ENCODE results near the gene WFS1. TPM values are rescaled to one million over a fixed set of nuclear protein-coding genes. Genes with fewer than 3 reads are reported as not detected.

WFS1 gene
- total RNA-seq, 2 donors from 2014 or later = 77.9 to 131 TPM

- ATAC-seq (ENCODE audit: insufficient number of reproducible peaks, low FRiP score, low read depth) = no peak
- peak overlapping the region; percentile 21 to 61 for H3K27ac ChIP-seq
These were observed 7.6 kb downstream of the WFS1 start for GRCh38 chr4:6277139-6277802.

GRCh38 chr4:6277935-6278800, 8.5 kb downstream of the WFS1 start:
- peak overlapping the region; percentile 11 to 15 for H3K27ac ChIP-seq
- H3K36me3 ChIP-seq = no peaks in the 10 kb centered on the region
- peaks cover 47 to 90% of the 10 kb centered on the region in 2 donors for H3K4me1 ChIP-seq (ENCODE audit: control insufficient read depth in 1 of 2, low read depth in 2 of 2)
- no peaks in the 10 kb centered on the region for H3K9me3 ChIP-seq
- TF ChIP-seq CTCF (IDR thresholded peaks at IDR 0.05) = no peak
- H3K27me3 ChIP-seq (replicated peaks; ENCODE audit: insufficient read depth) = no peaks in the 10 kb centered on the region
- no peak overlapping the region for H3K4me3 ChIP-seq
- no peak for ATAC-seq (ENCODE audit: insufficient number of reproducible peaks, low FRiP score, low read depth)
- DNase-seq (ENCODE audit: low spot score) = no peak

More at GRCh38 chr4:6277139-6277802, 7.6 kb downstream of the WFS1 start:
- H3K36me3 ChIP-seq = no peaks in the 10 kb centered on the region
- no peak for DNase-seq (ENCODE audit: low spot score)
- peak overlapping the region; percentile 24 for H3K4me3 ChIP-seq
- no peaks in the 10 kb centered on the region for H3K9me3 ChIP-seq
- TF ChIP-seq CTCF (IDR thresholded peaks at IDR 0.05) = no peak
- no peaks in the 10 kb centered on the region for H3K27me3 ChIP-seq (replicated peaks; ENCODE audit: insufficient read depth)
- H3K4me1 ChIP-seq (ENCODE audit: control insufficient read depth in 1 of 2, low read depth in 2 of 2) = peaks cover 49 to 93% of the 10 kb centered on the region in 2 donors

- Histone ChIP-seq H3K4me1 (ENCODE audit: control insufficient read depth in 1 of 2, low read depth in 2 of 2) (peaks cover 41 to 84% of the 10 kb centered on the region in 2 donors), H3K27me3 (replicated peaks; ENCODE audit: insufficient read depth) (no peaks in the 10 kb centered on the region), H3K36me3 (no peaks in the 10 kb centered on the region), H3K4me3 (no peak overlapping the region), H3K27ac (peak overlapping the region; percentile 11 to 15), H3K9me3 (no peaks in the 10 kb centered on the region)
- ATAC-seq (ENCODE audit: insufficient number of reproducible peaks, low FRiP score, low read depth) (no peak), DNase-seq (ENCODE audit: low spot score) (no peak)
- TF ChIP-seq CTCF (IDR thresholded peaks at IDR 0.05) = no peak
These were observed 9.1 kb downstream of the WFS1 start for GRCh38 chr4:6278801-6279197.

- no peak for DNase-seq (ENCODE audit: low spot score)
- Histone ChIP-seq H3K36me3 (peaks cover 1% of the 10 kb centered on the region), H3K27ac (no peak overlapping the region), H3K4me1 (ENCODE audit: control insufficient read depth in 1 of 2, low read depth in 2 of 2) (peaks cover 32 to 74% of the 10 kb centered on the region in 2 donors), H3K4me3 (no peak overlapping the region), H3K9me3 (no peaks in the 10 kb centered on the region), H3K27me3 (replicated peaks; ENCODE audit: insufficient read depth) (no peaks in the 10 kb centered on the region)
- TF ChIP-seq CTCF (IDR thresholded peaks at IDR 0.05) = no peak
- no peak for ATAC-seq (ENCODE audit: insufficient number of reproducible peaks, low FRiP score, low read depth)
These were observed 10.1 kb downstream of the WFS1 start for GRCh38 chr4:6279582-6280289.
